IMR-90 (cell line): ENCODE results near the gene JPH3. TPM values are rescaled to one million over a fixed set of nuclear protein-coding genes. Genes with fewer than 3 reads are reported as not detected.
"Not testable (repeated sequence)": the region's sequence is repeated elsewhere in the genome, so short reads cannot be mapped to it uniquely, and the experiment has no call there.

ENCODE experiments used
- ATAC-seq: fragments of 200-7000 bp; cut with Tn5 transposase; 2 replicates; pipeline ENCODE4 v1.9.1; 2020; ENCODE audit warnings: low read depth, mild to moderate bottlenecking, moderate library complexity
- BruUV-seq: library from RNA; stranded (reverse); fragments of 400-500 nt; replicated peaks from 2 replicates; lab custom pipeline; 2021; lab: Mats Ljungman, UMichigan
- CTCF ChIA-PET: fragments of 300-600 bp; formaldehyde crosslinking; extraction: SDS; loops from one replicate; lab custom pipeline; 2021; ENCODE audit warnings: antibody characterized with exemption; lab: Yijun Ruan, JAX
- POLR2A ChIA-PET: fragments of 300-600 bp; sonication (Branson Sonifier 250); formaldehyde crosslinking; loops from one replicate; lab custom pipeline; 2022; ENCODE audit warnings: antibody characterized with exemption; ENCODE audit not compliant: unreplicated experiment; lab: Charles Lee
- DNase-seq: peaks from one replicate; pipeline ENCODE4 v3.0.0; 2013
- H2AFZ ChIP-seq: replicated peaks from 2 replicates; pipeline ENCODE3; 2013; ENCODE audit warnings: low read length, mild to moderate bottlenecking; ENCODE audit not compliant: poor library complexity
- H2AK5ac ChIP-seq: 2 replicates; pipeline ENCODE4 v1.6.1; 2013; ENCODE audit warnings: low read depth, low read length, inconsistent platforms
- H2AK9ac ChIP-seq: replicated peaks from 2 replicates; pipeline ENCODE3; 2013; ENCODE audit warnings: mild to moderate bottlenecking, low read depth, low read length, moderate library complexity; ENCODE audit not compliant: poor library complexity
- H2BK120ac ChIP-seq: 2 replicates; pipeline ENCODE4 v1.6.1; 2013; ENCODE audit warnings: low read depth, low read length, inconsistent platforms
- H2BK15ac ChIP-seq: 3 replicates; pipeline ENCODE4 v1.6.1; 2013; ENCODE audit warnings: low read depth, low read length, inconsistent platforms
- H2BK20ac ChIP-seq: 2 replicates; pipeline ENCODE4 v1.6.1; 2013; ENCODE audit warnings: low read depth, mild to moderate bottlenecking, inconsistent platforms, low read length, moderate library complexity
- H2BK5ac ChIP-seq: 2 replicates; pipeline ENCODE4 v1.6.1; 2013; ENCODE audit warnings: mild to moderate bottlenecking, low read depth, low read length, inconsistent platforms; ENCODE audit not compliant: poor library complexity, severe bottlenecking
- H3K14ac ChIP-seq: replicated peaks from 2 replicates; pipeline ENCODE4 v1.6.1; 2013; ENCODE audit warnings: low read depth, low read length, inconsistent platforms
- H3K18ac ChIP-seq: 2 replicates; pipeline ENCODE4 v1.6.1; 2013; ENCODE audit warnings: low read depth, low read length, control low read depth
- H3K23ac ChIP-seq: 2 replicates; pipeline ENCODE4 v1.6.1; 2013; ENCODE audit warnings: low read depth, low read length, inconsistent platforms
- H3K27ac ChIP-seq: 2 replicates; pipeline ENCODE4 v1.5.1; 2013; ENCODE audit warnings: mild to moderate bottlenecking, control low read depth, low read length; ENCODE audit not compliant: insufficient read depth
- H3K27me3 ChIP-seq: 2 replicates; pipeline ENCODE4 v1.6.1; 2013; ENCODE audit warnings: low read length; ENCODE audit not compliant: control insufficient read depth, insufficient read depth
- H3K36me3 ChIP-seq: 2 replicates; pipeline ENCODE4 v1.6.1; 2013; ENCODE audit warnings: low read length, mixed read lengths; ENCODE audit not compliant: control insufficient read depth, insufficient read depth
- H3K4ac ChIP-seq: 2 replicates; pipeline ENCODE4 v1.6.1; 2013; ENCODE audit warnings: low read depth, low read length, inconsistent platforms
- H3K4me1 ChIP-seq: 2 replicates; pipeline ENCODE4 v1.6.1; 2013; ENCODE audit warnings: low read length, mixed read lengths; ENCODE audit not compliant: control insufficient read depth, insufficient read depth
- H3K4me2 ChIP-seq: 2 replicates; pipeline ENCODE4 v1.6.1; 2013; ENCODE audit warnings: low read depth, mild to moderate bottlenecking, control low read depth, low read length, moderate library complexity
- H3K4me3 ChIP-seq: 2 replicates; pipeline ENCODE4 v1.5.1; 2013; ENCODE audit warnings: low read depth, mild to moderate bottlenecking, control low read depth, low read length, moderate library complexity; ENCODE audit not compliant: insufficient read depth
- H3K56ac ChIP-seq: 2 replicates; pipeline ENCODE4 v1.6.1; 2013; ENCODE audit warnings: low read length, inconsistent platforms; ENCODE audit not compliant: insufficient read depth; ENCODE audit errors: extremely low read depth
- H3K79me1 ChIP-seq, 2 experiments: 2 replicates each; pipeline ENCODE4 v1.6.1; 2013; ENCODE audit warnings: low read length in 2 of 2, inconsistent platforms in 1 of 2, low read depth in 1 of 2
- H3K9ac ChIP-seq: 2 replicates; pipeline ENCODE4 v1.6.1; 2013; ENCODE audit warnings: low read depth, low read length, control low read depth
- H3K9me1 ChIP-seq: 2 replicates; pipeline ENCODE4 v1.6.1; 2013; ENCODE audit warnings: low read length, inconsistent platforms; ENCODE audit not compliant: insufficient read depth
- H3K9me3 ChIP-seq: 2 replicates; pipeline ENCODE4 v1.6.1; 2013; ENCODE audit warnings: low read length; ENCODE audit not compliant: control insufficient read depth, insufficient read depth
- H4K20me1 ChIP-seq: 2 replicates; pipeline ENCODE4 v1.6.1; 2013; ENCODE audit warnings: low read length, inconsistent platforms; ENCODE audit not compliant: insufficient read depth
- H4K5ac ChIP-seq: 2 replicates; pipeline ENCODE4 v1.6.1; 2013; ENCODE audit warnings: mild to moderate bottlenecking, low read depth, low read length, control low read depth
- H4K8ac ChIP-seq, 2 experiments: 2 replicates each; pipeline ENCODE4 v1.6.1; 2013; ENCODE audit warnings: low read depth in 2 of 2, low read length in 2 of 2, control low read depth in 1 of 2, inconsistent platforms in 1 of 2
- H4K91ac ChIP-seq: 2 replicates; pipeline ENCODE4 v1.6.1; 2013; ENCODE audit warnings: low read depth, low read length, inconsistent platforms; ENCODE audit not compliant: insufficient read depth
- CEBPB ChIP-seq: IDR thresholded peaks from 2 replicates; pipeline ENCODE4 v1.6.1; 2012; ENCODE audit warnings: low read depth, low read length, improper control_type of control experiment
- NFE2L2 ChIP-seq: fragments of 150-350 bp; IDR thresholded peaks from 2 replicates; pipeline ENCODE4 v1.6.1; 2016; ENCODE audit warnings: low read depth, mild to moderate bottlenecking, low read length
- POLR2A ChIP-seq: IDR thresholded peaks from 2 replicates; pipeline ENCODE4 v1.6.1; 2012; ENCODE audit warnings: mild to moderate bottlenecking, low read depth, low read length
- RCOR1 ChIP-seq: IDR thresholded peaks from 2 replicates; pipeline ENCODE4 v1.6.1; 2012; ENCODE audit warnings: mild to moderate bottlenecking, low read length, improper control_type of control experiment; ENCODE audit not compliant: insufficient replicate concordance
- RFX5 ChIP-seq: IDR thresholded peaks from 2 replicates; pipeline ENCODE4 v1.8.0; 2012; ENCODE audit warnings: low read depth, mild to moderate bottlenecking, low read length, moderate library complexity
- WGBS, 2 experiments: methylation state at CpG; one replicate each; pipeline versions ENCODE4 v1.1.5 to v1.1.7; 2013; ENCODE audit warnings: missing lambda C conversion rate in 2 of 2; ENCODE audit not compliant: insufficient read length in 1 of 2; ENCODE audit errors: extremely low coverage in 2 of 2; 5-methylcytosine and 5-hydroxymethylcytosine counted together
- dilution Hi-C: fragments of 300-500 bp; cut with HindIII; formaldehyde crosslinking; loops from one replicate; pipeline ENCODE4 v1.14.3; 2018; ENCODE audit warnings: low sequenced_read_pairs; ENCODE audit not compliant: unreplicated experiment
- in situ Hi-C: fragments of 300-500 bp; cut with MboI; formaldehyde crosslinking; loops from 3 replicates; pipeline ENCODE4 v1.14.3; 2019; ENCODE audit warnings: low sequenced_read_pairs, inconsistent platforms, mixed read lengths
- intact Hi-C: fragments of 100-400 bp; cut with micrococcal nuclease; formaldehyde crosslinking; loops from 2 replicates; pipeline ENCODE4 v1.10.0; 2022
- polyA plus RNA-seq, 3 experiments: library from polyadenylated mRNA; depleted of rRNA; stranded (reverse); fragments of >200 nt; gene quantifications; 2 replicates each; pipeline ENCODE4 v1.2.3, GENCODE V29; 2012; ENCODE audit warnings: low replicate concordance in 1 of 3
- total RNA-seq: library from RNA; depleted of rRNA; stranded (reverse); fragments of >200 nt; gene quantifications from 2 replicates; pipeline ENCODE4 v1.2.3, GENCODE V29; 2012
- TF ChIP-seq, protein P1 (sequence below): fragments of 150-350 bp; IDR thresholded peaks from 2 replicates; pipeline ENCODE4 v1.6.1; 2017; ENCODE audit warnings: mild to moderate bottlenecking, antibody characterized with exemption, low read length, low read depth

JPH3 gene
- total and polyA plus RNA-seq, 2 of the 4 experiments (the other 2 are of a cell fraction), result 0.03 TPM; not detected in 1

DNA sequence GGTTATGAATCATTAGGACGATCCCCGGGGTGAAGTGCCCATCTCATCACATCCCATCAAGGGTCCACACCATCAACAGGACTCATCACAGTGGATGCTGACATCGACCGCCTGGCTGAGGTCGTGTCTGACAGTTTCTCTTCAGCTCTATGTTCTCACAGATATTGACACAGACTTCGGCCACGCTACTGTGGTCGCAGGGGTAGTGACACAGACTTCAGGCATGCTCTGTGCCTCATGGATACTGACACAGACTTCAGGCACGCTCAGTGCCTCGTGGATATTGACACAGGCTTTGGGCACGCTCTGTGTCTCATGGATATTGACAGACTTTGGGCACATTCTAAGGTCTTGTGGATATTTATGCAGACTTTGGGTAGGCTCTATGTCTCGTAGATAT is 113.3 kb downstream of the JPH3 start:
- H3K9me1 ChIP-seq, result peaks cover 2% of the 10 kb centered on the region
- H3K79me1 ChIP-seq, result peaks cover 0 to 4% of the 10 kb centered on the region in 2 experiments; a peak in 1 of 4 replicates
- no peak overlapping the region for H2BK5ac ChIP-seq
- H3K4me3 ChIP-seq, result no peak overlapping the region
- no peak overlapping the region for H4K8ac ChIP-seq
- intact Hi-C loops, result no loop called here
- ATAC-seq, result no peak; the same call in 1 of the 2 replicates
- H3K14ac ChIP-seq, result no peak overlapping the region
- H3K9me3 ChIP-seq, result no peaks in the 10 kb centered on the region
- DNase-seq, result peak; percentile 34
- H2AFZ ChIP-seq, result no peak overlapping the region
- in situ Hi-C loops, result no loop called here
- no peak overlapping the region for H4K5ac ChIP-seq
- H3K36me3 ChIP-seq, result peaks cover 20% of the 10 kb centered on the region
- no peak overlapping the region for H2AK9ac ChIP-seq
- H3K4me2 ChIP-seq, result no peak overlapping the region
- H2BK20ac ChIP-seq, result no peak overlapping the region
- BruUV-seq, result no TSS peak
- WGBS, 2 experiments, result 94% methylated on average over 5 of the region's 12 CpGs; no CpG with 5 or more reads in 1 of the 2 experiments
- no peak overlapping the region for H3K18ac ChIP-seq
- H2BK15ac ChIP-seq, result no peak overlapping the region
- H3K27me3 ChIP-seq, result no peaks in the 10 kb centered on the region
- H3K4me1 ChIP-seq, result no peaks in the 10 kb centered on the region
- H3K27ac ChIP-seq, result no peak overlapping the region
- no peak overlapping the region for H3K23ac ChIP-seq
- no peak overlapping the region for H3K4ac ChIP-seq
- no peak overlapping the region for H2BK120ac ChIP-seq
- no peak overlapping the region for H3K56ac ChIP-seq
- dilution Hi-C loops, result no loop called here
- POLR2A ChIA-PET, result no interaction called here
- H2AK5ac ChIP-seq, result no peak overlapping the region
- no peak overlapping the region for H4K91ac ChIP-seq
- TF ChIP-seq RFX5 (no peak), CEBPB (no peak), RCOR1 (no peak), NFE2L2 (no peak), POLR2A (no peak)
- TF ChIP-seq, protein P1, sequence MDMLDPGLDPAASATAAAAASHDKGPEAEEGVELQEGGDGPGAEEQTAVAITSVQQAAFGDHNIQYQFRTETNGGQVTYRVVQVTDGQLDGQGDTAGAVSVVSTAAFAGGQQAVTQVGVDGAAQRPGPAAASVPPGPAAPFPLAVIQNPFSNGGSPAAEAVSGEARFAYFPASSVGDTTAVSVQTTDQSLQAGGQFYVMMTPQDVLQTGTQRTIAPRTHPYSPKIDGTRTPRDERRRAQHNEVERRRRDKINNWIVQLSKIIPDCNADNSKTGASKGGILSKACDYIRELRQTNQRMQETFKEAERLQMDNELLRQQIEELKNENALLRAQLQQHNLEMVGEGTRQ, result no peak
- no peak overlapping the region for H3K9ac ChIP-seq
- CTCF ChIA-PET, result interaction anchor here (0.5 kb wide), 1 partner anchor 16 kb away, joined by 4 read pairs; no protein-coding TSS in a partner anchor
- H4K20me1 ChIP-seq, result no peaks in the 10 kb centered on the region; the same call in 1 of the 2 replicates

DNA sequence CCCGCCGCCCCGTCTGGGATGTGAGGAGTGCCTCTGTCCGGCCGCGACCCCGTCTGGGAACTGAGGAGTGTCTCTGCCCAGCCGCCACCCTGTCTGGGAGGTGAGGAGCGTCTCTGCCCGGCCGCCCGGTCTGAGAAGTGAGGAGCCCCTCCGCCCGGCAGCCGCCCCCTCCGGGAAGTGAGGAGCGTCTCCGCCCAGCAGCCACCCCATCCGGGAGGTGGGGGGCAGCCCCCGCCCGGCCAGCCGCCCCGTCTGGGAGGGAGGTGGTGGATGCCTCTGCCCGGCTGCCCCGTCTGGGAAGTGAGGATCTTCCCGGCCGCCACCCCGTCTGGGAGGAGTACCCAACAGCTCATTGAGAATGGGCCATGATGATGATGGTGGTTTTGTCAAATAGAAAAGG is 116.5 kb downstream of the JPH3 start:
- H3K9ac ChIP-seq, H3K18ac ChIP-seq, H3K4me1 ChIP-seq, ATAC-seq, DNase-seq, H2AK9ac ChIP-seq, H2BK20ac ChIP-seq, H2BK15ac ChIP-seq, H4K91ac ChIP-seq, H3K4me3 ChIP-seq, POLR2A ChIA-PET, H2AFZ ChIP-seq, H3K4ac ChIP-seq, H2BK120ac ChIP-seq, H3K9me3 ChIP-seq, H3K14ac ChIP-seq, BruUV-seq, H4K5ac ChIP-seq, H4K8ac ChIP-seq, H3K23ac ChIP-seq, H3K27ac ChIP-seq, H2BK5ac ChIP-seq, H3K56ac ChIP-seq, H3K4me2 ChIP-seq, CTCF ChIA-PET, intact Hi-C loops, H2AK5ac ChIP-seq, H3K27me3 ChIP-seq, dilution Hi-C loops, in situ Hi-C loops: not testable (repeated sequence)
- Histone ChIP-seq H3K79me1 (peaks cover 11 to 27% of the 10 kb centered on the region in 2 experiments; a peak in 3 of 4 replicates), H3K9me1 (peaks cover 14% of the 10 kb centered on the region), H4K20me1 (peaks cover 22% of the 10 kb centered on the region), H3K36me3 (peaks cover 12% of the 10 kb centered on the region)
- 92% methylated on average over 14 of the region's 28 CpGs; no CpG with 5 or more reads in 1 of the 2 experiments for WGBS, 2 experiments
